Astrocyte of the cerebellum (primary cell): Measurements from ENCODE around the gene RPLP1.

Source experiments
- DNase-seq: peaks from one replicate; pipeline ENCODE4 v3.0.0-alpha.2; 2011; ENCODE audit warnings: low read depth
- H3K4me3 ChIP-seq: 2 replicates; pipeline ENCODE4 v1.5.1; 2011; ENCODE audit warnings: mild to moderate bottlenecking, low read depth, low read length, moderate library complexity
- in situ Hi-C: cut with HindIII; loops from 2 replicates; pipeline ENCODE4 v1.10.0; 2017; ENCODE audit warnings: low sequenced_read_pairs
- TF ChIP-seq, protein P1 (sequence below): IDR thresholded peaks from 2 replicates; pipeline ENCODE4 v1.5.1; 2012; ENCODE audit warnings: low read length, low read depth, moderate library complexity, mild to moderate bottlenecking; ENCODE audit errors: missing control alignments

RPLP1 gene

DNA sequence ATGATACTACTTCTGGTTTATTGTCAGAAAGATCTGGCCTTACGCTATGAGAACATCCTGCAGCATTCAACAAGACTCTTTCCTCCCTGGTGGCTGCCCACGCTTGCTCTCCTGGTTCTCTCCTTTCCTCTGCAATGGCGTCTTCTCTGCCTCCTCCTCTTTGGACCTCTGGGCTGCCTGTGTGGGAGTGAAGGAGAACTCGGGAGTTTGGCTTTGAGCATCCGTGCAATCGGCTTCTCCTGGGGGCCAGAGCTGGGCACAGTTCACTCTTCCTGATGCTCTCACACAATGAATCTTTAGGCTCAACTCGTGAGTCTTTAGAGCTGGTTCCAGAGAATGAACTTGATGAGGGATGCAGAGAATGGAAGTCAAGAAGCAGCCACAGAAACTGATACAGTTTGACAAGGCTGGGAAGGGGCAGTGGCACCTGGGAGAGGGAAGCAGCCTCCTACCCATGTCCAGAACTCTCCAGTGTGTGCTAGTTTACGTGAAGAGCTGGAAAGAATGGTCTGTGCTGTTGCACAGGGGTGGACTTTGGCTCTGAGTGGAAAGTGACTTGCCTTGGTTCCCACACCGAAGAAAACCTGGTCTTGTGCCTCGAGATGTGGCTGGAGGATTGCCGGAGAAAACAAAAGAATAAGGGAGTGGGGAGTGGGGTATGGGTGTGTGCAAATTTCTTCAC is 37.9 kb downstream of the RPLP1 start:
- TF ChIP-seq, protein P1, sequence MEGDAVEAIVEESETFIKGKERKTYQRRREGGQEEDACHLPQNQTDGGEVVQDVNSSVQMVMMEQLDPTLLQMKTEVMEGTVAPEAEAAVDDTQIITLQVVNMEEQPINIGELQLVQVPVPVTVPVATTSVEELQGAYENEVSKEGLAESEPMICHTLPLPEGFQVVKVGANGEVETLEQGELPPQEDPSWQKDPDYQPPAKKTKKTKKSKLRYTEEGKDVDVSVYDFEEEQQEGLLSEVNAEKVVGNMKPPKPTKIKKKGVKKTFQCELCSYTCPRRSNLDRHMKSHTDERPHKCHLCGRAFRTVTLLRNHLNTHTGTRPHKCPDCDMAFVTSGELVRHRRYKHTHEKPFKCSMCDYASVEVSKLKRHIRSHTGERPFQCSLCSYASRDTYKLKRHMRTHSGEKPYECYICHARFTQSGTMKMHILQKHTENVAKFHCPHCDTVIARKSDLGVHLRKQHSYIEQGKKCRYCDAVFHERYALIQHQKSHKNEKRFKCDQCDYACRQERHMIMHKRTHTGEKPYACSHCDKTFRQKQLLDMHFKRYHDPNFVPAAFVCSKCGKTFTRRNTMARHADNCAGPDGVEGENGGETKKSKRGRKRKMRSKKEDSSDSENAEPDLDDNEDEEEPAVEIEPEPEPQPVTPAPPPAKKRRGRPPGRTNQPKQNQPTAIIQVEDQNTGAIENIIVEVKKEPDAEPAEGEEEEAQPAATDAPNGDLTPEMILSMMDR, result no peak
- in situ Hi-C loops, result no loop called here
- no peak for DNase-seq
- no peak overlapping the region for H3K4me3 ChIP-seq

DNA sequence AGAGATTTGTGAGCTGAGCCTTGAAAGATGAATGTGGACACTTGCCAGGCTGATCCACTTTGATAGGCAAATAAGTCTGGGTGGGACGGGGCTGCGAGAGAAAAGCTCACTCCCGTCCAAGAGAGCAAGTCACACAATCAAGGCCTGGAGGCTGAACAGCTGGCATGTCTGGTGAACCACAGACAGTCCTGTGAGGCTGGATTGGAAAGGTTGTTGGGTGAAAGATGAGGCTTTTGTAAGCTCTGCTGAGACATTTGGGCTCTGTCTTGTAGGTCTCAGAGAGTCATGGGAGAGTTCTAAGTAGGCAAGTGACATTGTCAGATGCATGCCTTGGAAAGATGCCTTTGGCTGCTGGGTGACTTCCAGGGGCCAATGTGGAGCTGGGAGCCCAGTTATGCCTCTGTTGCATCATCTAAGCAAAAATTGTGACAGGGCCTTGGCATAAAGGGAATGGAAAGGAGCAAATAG is 38.5 kb downstream of the RPLP1 start:
- in situ Hi-C loops, result no loop called here
- no peak for DNase-seq
- H3K4me3 ChIP-seq, result no peak overlapping the region
- TF ChIP-seq, protein P1, result no peak

DNA sequence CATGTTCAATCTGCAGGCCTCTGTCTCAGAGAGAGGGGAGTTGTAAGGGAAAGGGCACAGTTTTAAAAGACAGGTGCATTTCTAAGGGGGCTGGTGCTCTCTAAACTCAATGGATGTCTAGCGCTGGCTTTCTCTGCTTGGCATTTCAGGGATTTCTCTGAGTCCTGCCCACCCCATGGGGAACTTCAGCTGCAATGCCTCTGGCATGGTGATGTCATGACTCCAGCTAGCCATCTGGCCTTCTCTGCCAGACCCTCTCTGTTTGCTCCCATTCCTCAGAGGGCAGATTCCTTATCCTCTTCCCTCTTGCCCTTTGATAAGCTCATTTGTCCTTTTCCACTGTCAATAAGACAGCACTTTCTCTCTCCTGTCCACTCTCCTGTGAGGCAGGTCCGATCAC is 40.8 kb downstream of the RPLP1 start:
- in situ Hi-C loops, result no loop called here
- TF ChIP-seq, protein P1, result no peak
- DNase-seq, result no peak
- no peak overlapping the region for H3K4me3 ChIP-seq

DNA sequence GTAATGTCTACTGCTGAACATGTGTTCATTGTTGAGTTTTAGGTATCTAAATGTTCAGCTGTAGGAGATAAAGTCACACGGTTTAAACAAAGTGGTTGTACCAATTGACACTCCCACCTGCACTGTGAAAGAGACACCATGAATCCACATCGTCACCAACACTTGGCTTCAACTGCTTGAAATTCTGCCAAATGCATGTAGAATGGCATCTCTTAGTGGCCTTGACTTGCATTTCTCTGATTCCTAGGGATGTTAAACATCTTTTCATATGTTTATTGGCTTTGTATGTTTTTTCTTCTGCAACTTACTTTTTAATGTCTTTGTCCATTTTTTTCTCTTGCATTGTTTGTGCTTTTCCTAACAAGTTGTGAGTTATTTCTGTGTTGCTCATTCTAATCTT is 43.4 kb downstream of the RPLP1 start:
- TF ChIP-seq, protein P1, result no peak
- no peak for DNase-seq
- in situ Hi-C loops, result no loop called here
- H3K4me3 ChIP-seq, result no peak overlapping the region

- H3K4me3 ChIP-seq, result no peak overlapping the region
- in situ Hi-C loops, result no loop called here
- no peak for DNase-seq
- TF ChIP-seq, protein P1, result no peak
These were observed 44.5 kb downstream of the RPLP1 start for GRCh38 chr15:69497076-69497475.

DNA sequence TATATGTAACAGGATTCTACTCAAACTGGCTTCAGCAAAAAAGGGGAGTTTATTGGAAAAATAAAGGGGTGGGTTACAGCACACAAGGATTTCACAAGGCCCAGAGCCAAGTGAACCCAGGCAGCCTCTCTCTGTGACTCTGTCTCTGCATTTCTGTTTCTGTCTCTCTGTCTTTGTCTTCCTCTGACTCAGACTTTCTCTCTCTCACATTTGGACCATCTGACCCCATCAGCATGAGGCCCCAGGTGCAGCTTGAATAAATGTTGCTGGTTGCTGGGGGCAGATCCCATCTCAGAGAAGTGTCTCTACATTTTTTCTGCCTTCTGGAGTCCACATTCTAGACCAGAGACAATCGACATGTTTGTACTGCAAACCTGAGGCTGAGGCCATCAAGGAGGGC is 45.0 kb downstream of the RPLP1 start:
- no peak overlapping the region for H3K4me3 ChIP-seq
- in situ Hi-C loops, result no loop called here
- TF ChIP-seq, protein P1, result no peak
- no peak for DNase-seq

- DNase-seq, result no peak
- in situ Hi-C loops, result no loop called here
- TF ChIP-seq, protein P1, result no peak
- H3K4me3 ChIP-seq, result no peak overlapping the region
These were observed 45.7 kb downstream of the RPLP1 start for GRCh38 chr15:69498282-69498681.
